Measurements from ENCODE around the gene NCKAP5L.
"Not testable (repeated sequence)": the region's sequence is repeated elsewhere in the genome, so short reads cannot be mapped to it uniquely, and the experiment has no call there.

Gene NCKAP5L

GRCh38 chr12:49865109-49865781 is 37.0 kb upstream of the NCKAP5L start:
- DNase-seq: no peak

- DNase-seq: no peak
These were observed 36.5 kb upstream of the NCKAP5L start for GRCh38 chr12:49864798-49865090.

GRCh38 chr12:49863946-49864797 is 36.0 kb upstream of the NCKAP5L start:
- no peak for DNase-seq

GRCh38 chr12:49860921-49861320 is 32.7 kb upstream of the NCKAP5L start:
- not testable (repeated sequence) for DNase-seq

- not testable (repeated sequence) for DNase-seq
These were observed 27.7 kb upstream of the NCKAP5L start for GRCh38 chr12:49855890-49856289.

GRCh38 chr12:49854976-49855375 is 26.8 kb upstream of the NCKAP5L start:
- DNase-seq: no peak

GRCh38 chr12:49853671-49854070 is 25.5 kb upstream of the NCKAP5L start:
- no peak for DNase-seq

GRCh38 chr12:49847161-49847560 is 18.9 kb upstream of the NCKAP5L start:
- DNase-seq: no peak

- no peak for DNase-seq
These were observed 17.8 kb upstream of the NCKAP5L start for GRCh38 chr12:49846032-49846431.

GRCh38 chr12:49843876-49844437 is 15.7 kb upstream of the NCKAP5L start:
- no peak for DNase-seq

- no peak for DNase-seq
These were observed 15.2 kb upstream of the NCKAP5L start for GRCh38 chr12:49843411-49843810.

GRCh38 chr12:49842519-49843352 is 14.5 kb upstream of the NCKAP5L start, which contains the start of gene BCDIN3D:
Gene BCDIN3D, minus strand, starts transcription at chr12:49843106. Its CDS starts 19 bp downstream, at chr12:49843087.
- DNase-seq: peak; percentile 72

- no peak for DNase-seq
These were observed 10.9 kb upstream of the NCKAP5L start for GRCh38 chr12:49838973-49839633.

GRCh38 chr12:49832836-49833421 is 4.7 kb upstream of the NCKAP5L start:
- no peak for DNase-seq

- DNase-seq: no peak
These were observed 3.5 kb upstream of the NCKAP5L start for GRCh38 chr12:49831717-49832116.

- peak; percentile 22 for DNase-seq
These were observed 663 bp downstream of the NCKAP5L start for GRCh38 chr12:49827401-49828099.

- DNase-seq: no peak
These were observed 1.2 kb downstream of the NCKAP5L start for GRCh38 chr12:49827051-49827400.

GRCh38 chr12:49825971-49826421 is 2.2 kb downstream of the NCKAP5L start:
- DNase-seq: no peak

GRCh38 chr12:49825360-49825970 is 2.7 kb downstream of the NCKAP5L start:
- no peak for DNase-seq

GRCh38 chr12:49824895-49825294 is 3.3 kb downstream of the NCKAP5L start:
- DNase-seq: no peak

- DNase-seq: no peak
These were observed 3.8 kb downstream of the NCKAP5L start for GRCh38 chr12:49824416-49824815.

Measured in NCI-H748 treated with DMSO at 0.1 percent for 48 hours (cell line).